Right renal pelvis (tissue), 4 donors: ENCODE measurements around the gene CLIC1. TPM values are rescaled to one million over a fixed set of nuclear protein-coding genes. Genes with fewer than 3 reads are reported as not detected.

ENCODE experiments used
- DNase-seq, 4 donors: peaks; one replicate each; pipeline ENCODE4 v3.0.0-alpha.2; 2013; ENCODE audit warnings: low read depth in 4 of 4, low spot score in 3 of 4, missing footprints in 1 of 4
- polyA plus RNA-seq, 4 donors: library from polyadenylated mRNA; unstranded; fragments of 120-200 nt; gene quantifications; one replicate each; pipeline ENCODE4 v1.2.1, GENCODE V29; 2013; ENCODE audit not compliant: insufficient read length in 4 of 4

The CLIC1 gene
- polyA plus RNA-seq, 4 donors: 290 to 327 (median 297) TPM

- DNase-seq: no peak
Measured at GRCh38 chr6:31740397-31741223, 4.3 kb upstream of the CLIC1 start.

- DNase-seq: peak; percentile 97 to 99 (median 98)
Measured at GRCh38 chr6:31739639-31740396, 3.5 kb upstream of the CLIC1 start, which contains the start of gene MSH5. Gene MSH5, plus strand, starts transcription at chr6:31740005. Its CDS starts 462 bp downstream, at chr6:31740467.

- peak in 2 of 4 donors; percentile 53 to 65 for DNase-seq
Measured at GRCh38 chr6:31737991-31738979, 2.0 kb upstream of the CLIC1 start.

- peak in 2 of 4 donors; percentile 31 to 71 for DNase-seq
Measured at GRCh38 chr6:31737315-31737990, 1.1 kb upstream of the CLIC1 start.

- no peak for DNase-seq
Measured at GRCh38 chr6:31736768-31737314, 511 bp upstream of the CLIC1 start.

GRCh38 chr6:31734821-31735406 lies 1.4 kb downstream of the CLIC1 start:
- peak in 1 of 4 donors; percentile 38 for DNase-seq

- DNase-seq: no peak
Measured at GRCh38 chr6:31734247-31734820, 2.0 kb downstream of the CLIC1 start.

- DNase-seq: no peak
Measured at GRCh38 chr6:31733734-31734133, 2.6 kb downstream of the CLIC1 start.

- no peak for DNase-seq
Measured at GRCh38 chr6:31732029-31732428, 4.3 kb downstream of the CLIC1 start.

- DNase-seq: no peak
Measured at GRCh38 chr6:31730631-31731086, 5.7 kb downstream of the CLIC1 start.

GRCh38 chr6:31729979-31730630 lies 6.2 kb downstream of the CLIC1 start:
- peak in 3 of 4 donors; percentile 85 to 88 (median 87) for DNase-seq

GRCh38 chr6:31729515-31729978 lies 6.8 kb downstream of the CLIC1 start:
- DNase-seq: peak in 3 of 4 donors; percentile 87 to 91 (median 89)

- no peak for DNase-seq
Measured at GRCh38 chr6:31728767-31729514, 7.4 kb downstream of the CLIC1 start, which contains the start of gene DDAH2. Gene DDAH2, minus strand, starts transcription at chr6:31729299. Its CDS starts 138 bp downstream, at chr6:31729161.

- no peak for DNase-seq
Measured at GRCh38 chr6:31727717-31728671, 8.3 kb downstream of the CLIC1 start.

GRCh38 chr6:31727034-31727716 lies 9.2 kb downstream of the CLIC1 start:
- DNase-seq: no peak
